ENCODE results near the gene SRGAP3.
A peak's percentile ranks its signal among the peaks of the same experiment; 100 is the strongest.

Gene SRGAP3

DNA sequence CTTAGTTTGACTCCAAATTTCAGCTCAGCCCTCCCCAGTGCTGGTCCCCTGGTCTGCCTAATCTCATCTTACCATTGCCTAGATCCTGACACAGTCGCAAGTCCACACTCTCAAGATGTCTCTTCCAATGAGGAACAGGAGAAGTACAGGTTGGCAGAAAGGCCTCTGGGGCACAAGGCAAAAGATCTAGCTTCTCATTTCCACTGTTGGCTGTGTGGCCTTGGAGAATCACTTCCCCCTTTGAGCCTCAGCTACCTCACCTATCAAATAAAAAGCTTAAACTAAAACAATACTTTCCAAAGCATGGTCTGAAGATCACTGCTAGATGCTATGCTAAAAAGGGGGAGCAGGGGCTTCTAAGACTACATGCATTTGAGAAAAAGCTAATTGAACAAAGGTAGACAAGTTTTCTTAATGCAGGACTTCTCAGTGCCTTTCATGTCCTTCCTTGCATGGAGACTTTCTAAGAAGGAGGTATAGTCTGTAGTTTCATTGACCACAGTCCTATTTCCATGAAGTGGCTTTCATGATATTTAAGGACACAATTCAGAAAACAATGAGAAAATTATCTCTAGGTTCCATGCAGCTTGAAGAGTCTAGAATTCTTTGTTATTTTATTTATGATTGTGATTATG, 168.1 kb downstream of the SRGAP3 start:
- no peak overlapping the region for H3K27ac ChIP-seq
- TF ChIP-seq ZFX (IDR thresholded peaks at IDR 0.05): no peak
- TF ChIP-seq, protein P1, sequence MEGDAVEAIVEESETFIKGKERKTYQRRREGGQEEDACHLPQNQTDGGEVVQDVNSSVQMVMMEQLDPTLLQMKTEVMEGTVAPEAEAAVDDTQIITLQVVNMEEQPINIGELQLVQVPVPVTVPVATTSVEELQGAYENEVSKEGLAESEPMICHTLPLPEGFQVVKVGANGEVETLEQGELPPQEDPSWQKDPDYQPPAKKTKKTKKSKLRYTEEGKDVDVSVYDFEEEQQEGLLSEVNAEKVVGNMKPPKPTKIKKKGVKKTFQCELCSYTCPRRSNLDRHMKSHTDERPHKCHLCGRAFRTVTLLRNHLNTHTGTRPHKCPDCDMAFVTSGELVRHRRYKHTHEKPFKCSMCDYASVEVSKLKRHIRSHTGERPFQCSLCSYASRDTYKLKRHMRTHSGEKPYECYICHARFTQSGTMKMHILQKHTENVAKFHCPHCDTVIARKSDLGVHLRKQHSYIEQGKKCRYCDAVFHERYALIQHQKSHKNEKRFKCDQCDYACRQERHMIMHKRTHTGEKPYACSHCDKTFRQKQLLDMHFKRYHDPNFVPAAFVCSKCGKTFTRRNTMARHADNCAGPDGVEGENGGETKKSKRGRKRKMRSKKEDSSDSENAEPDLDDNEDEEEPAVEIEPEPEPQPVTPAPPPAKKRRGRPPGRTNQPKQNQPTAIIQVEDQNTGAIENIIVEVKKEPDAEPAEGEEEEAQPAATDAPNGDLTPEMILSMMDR (conservative IDR thresholded peaks at IDR 0.05): no peak

DNA sequence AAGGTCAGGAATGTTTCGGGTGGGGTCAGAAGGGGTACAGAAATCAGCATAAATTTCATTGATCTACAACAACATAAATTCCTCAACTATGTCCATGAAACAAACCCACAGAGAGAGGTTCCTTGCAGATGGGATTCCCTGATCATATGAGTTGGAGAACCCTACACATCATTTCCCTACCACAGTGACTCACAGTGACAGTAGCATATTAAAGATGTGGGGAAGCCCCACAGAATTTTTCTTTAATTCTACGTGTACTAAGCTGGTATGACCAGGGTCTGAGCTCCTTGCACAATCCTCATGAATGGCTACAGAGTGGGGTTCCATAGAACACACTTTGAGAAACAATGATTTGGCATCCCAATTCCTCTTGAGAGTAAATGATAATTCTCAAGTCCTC, 169.3 kb downstream of the SRGAP3 start:
- TF ChIP-seq ZFX (IDR thresholded peaks at IDR 0.05): no peak
- TF ChIP-seq, protein P1 (conservative IDR thresholded peaks at IDR 0.05): no peak
- no peak overlapping the region for H3K27ac ChIP-seq

DNA sequence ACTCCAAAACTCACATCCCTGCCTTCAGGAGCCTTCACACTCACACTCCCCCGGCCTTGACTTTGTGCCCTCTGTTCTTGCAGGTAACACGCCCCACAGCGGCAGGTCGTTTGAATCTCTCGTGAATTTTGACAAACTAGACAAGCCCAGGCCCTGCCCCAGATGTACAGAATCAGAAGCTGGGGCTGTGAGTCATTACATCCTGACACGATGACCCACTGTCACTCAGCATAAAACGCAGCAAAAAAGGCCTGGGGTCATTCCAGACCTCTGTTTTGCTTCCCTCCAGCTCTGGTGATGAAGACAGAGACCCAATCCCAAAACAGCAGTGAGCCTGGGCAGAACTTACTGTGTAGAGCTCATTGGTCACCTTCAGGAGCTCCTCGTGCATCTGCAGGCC, 169.8 kb downstream of the SRGAP3 start:
- H3K27ac ChIP-seq: no peak overlapping the region
- TF ChIP-seq, protein P1 (conservative IDR thresholded peaks at IDR 0.05): no peak
- TF ChIP-seq ZFX (IDR thresholded peaks at IDR 0.05): no peak

DNA sequence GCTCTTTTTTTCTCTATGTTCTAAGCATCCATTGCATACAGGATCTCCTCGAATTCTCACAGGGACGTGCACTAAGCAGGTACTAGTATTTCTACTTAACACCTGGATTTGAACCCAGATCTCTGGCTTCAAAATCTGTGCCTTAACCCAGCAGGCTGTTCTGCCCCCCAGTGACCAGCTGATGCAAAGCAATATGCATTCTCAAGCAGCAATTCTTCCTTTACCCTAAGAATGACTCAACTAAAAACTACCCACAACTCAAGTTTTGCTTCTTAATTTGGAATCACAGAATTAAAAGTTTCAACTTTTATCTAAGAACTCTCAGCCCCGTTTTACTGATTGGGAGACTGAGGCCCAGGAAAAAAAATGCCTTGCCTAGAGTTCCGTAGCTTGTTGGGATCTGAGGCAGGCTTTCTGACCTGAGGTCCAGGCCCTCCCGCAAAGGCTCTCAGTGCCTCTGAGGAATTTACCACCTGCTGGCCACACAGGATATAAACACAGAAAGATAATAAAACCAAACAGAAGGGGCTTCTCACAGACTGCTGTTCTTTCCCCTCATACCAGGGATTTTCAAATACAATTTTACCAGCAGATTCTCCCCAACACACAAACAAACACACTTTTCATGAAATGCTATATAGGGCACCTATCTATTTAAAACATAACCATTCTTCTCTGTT, 170.7 kb downstream of the SRGAP3 start:
- no peak overlapping the region for H3K27ac ChIP-seq
- TF ChIP-seq ZFX (IDR thresholded peaks at IDR 0.05): no peak
- TF ChIP-seq, protein P1 (conservative IDR thresholded peaks at IDR 0.05): 0 out of 2 replicates have a peak, but pooled peaks have one; percentile 8

DNA sequence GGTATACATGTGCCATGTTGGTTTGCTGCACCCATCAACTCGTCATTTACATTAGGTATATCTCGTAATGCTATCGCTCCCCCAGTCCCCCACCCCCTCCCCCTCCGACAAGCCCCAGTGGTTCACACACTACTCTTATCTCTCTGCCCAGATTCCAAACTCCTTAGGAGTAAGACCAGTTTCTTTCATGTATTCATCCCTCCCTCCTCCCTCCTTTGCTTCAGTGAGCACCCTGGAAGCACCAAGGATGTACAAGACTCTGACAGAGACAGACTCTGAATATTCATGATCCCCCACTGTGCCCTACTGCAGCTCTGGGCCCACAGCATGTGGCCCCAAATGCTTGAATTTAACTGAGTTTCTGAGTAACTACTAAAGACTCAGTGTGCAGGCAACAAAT, 172.4 kb downstream of the SRGAP3 start:
- no peak overlapping the region for H3K27ac ChIP-seq

DNA sequence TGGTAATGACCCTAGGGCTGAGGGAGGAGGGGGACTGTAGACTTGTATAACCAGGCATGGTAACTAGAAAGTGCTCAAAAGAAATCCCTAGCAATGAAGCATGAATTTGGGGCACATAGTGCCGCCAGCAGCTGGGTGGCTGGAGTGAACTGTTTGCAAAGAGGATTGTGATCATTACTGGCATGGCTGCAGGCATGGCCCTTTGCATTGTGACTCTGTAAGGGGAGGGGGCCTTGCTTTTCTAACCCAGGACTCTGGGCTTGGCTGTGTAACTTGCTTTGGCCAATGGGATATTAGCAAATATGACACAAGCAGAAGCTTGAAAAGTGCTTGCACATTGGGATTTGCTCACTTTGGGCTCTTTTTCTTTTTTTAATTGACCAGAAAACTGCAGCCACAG, 173.7 kb downstream of the SRGAP3 start:
- TF ChIP-seq, protein P1 (conservative IDR thresholded peaks at IDR 0.05): no peak
- no peak for TF ChIP-seq ZFX (IDR thresholded peaks at IDR 0.05)
- no peak overlapping the region for H3K27ac ChIP-seq

More for the DNA sequence above, 172.4 kb downstream of the SRGAP3 start:
- no peak for TF ChIP-seq ZFX (IDR thresholded peaks at IDR 0.05)
- TF ChIP-seq, protein P1 (conservative IDR thresholded peaks at IDR 0.05): no peak

DNA sequence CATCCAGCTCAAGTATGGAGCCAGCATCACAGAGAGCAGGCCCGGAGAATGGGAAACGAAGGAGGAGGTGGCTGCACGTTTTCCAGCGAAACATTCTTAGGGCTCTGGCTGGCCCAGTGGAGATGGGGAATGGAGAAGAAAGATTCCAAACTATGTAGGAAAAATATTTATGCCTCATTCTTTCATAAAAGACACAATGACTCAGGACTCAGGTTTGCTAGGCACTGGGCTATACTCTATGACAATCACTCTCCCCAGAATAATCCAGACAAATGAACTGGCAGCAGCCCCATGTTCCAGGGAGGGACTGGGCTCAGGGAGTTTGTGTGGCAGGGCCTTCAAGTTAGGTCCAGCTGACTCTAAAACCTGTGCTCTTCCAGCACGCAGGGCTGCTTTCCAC, 175.4 kb downstream of the SRGAP3 start:
- TF ChIP-seq, protein P1 (conservative IDR thresholded peaks at IDR 0.05): no peak
- no peak for TF ChIP-seq ZFX (IDR thresholded peaks at IDR 0.05)
- H3K27ac ChIP-seq: no peak overlapping the region

All from C4-2B (cell line).